ACC112 (cell line): ENCODE results near the gene BUB1.
"Not testable (repeated sequence)": the region's sequence is repeated elsewhere in the genome, so short reads cannot be mapped to it uniquely, and the experiment has no call there.

ENCODE experiments used
- H2AFZ ChIP-seq: fragments of 200-600 bp; sonication (generic); one replicate; pipeline ENCODE4 v1.6.0; 2017; ENCODE audit warnings: antibody characterized with exemption, low read length; ENCODE audit not compliant: unreplicated experiment
- H3K27ac ChIP-seq: fragments of 200-600 bp; sonication (generic); 2 replicates; pipeline ENCODE4 v1.5.1; 2014; ENCODE audit warnings: low read depth, mild to moderate bottlenecking, antibody characterized with exemption, low read length, moderate library complexity
- H3K27me3 ChIP-seq: fragments of 200-600 bp; sonication (generic); 2 replicates; pipeline ENCODE4 v1.6.1; 2014; ENCODE audit warnings: mild to moderate bottlenecking, antibody characterized with exemption, low read length, moderate library complexity, mixed read lengths; ENCODE audit not compliant: insufficient read depth
- H3K36me3 ChIP-seq: fragments of 200-600 bp; sonication (generic); 2 replicates; pipeline ENCODE4 v1.6.1; 2016; ENCODE audit warnings: mild to moderate bottlenecking, antibody characterized with exemption, low read length, moderate library complexity, mixed read lengths; ENCODE audit not compliant: insufficient read depth
- H3K4me1 ChIP-seq: fragments of 200-600 bp; sonication (generic); one replicate; pipeline ENCODE4 v1.6.1; 2016; ENCODE audit warnings: low read length, mixed read lengths; ENCODE audit not compliant: insufficient read depth, unreplicated experiment, control insufficient read depth
- H3K4me3 ChIP-seq: fragments of 200-600 bp; sonication (generic); 2 replicates; pipeline ENCODE4 v1.5.1; 2014; ENCODE audit warnings: mild to moderate bottlenecking, low read depth, low read length
- H3K79me2 ChIP-seq: fragments of 200-600 bp; sonication (generic); one replicate; pipeline ENCODE4 v1.6.0; 2016; ENCODE audit warnings: low read length; ENCODE audit not compliant: control insufficient read depth, unreplicated experiment, insufficient read depth

BUB1 gene

GRCh38 chr2:110637093-110637492 is 40.8 kb downstream of the BUB1 start:
- Histone ChIP-seq H3K4me1 (no peaks in the 10 kb centered on the region), H3K36me3 (peaks cover 22% of the 10 kb centered on the region; the same call in 1 of the 2 replicates), H3K79me2 (no peaks in the 10 kb centered on the region)

GRCh38 chr2:110635949-110636628 is 41.8 kb downstream of the BUB1 start:
- H3K36me3 ChIP-seq = peaks cover 18% of the 10 kb centered on the region; the same call in 1 of the 2 replicates
- H3K79me2 ChIP-seq, H3K27ac ChIP-seq: not testable (repeated sequence)

More at GRCh38 chr2:110637093-110637492, 40.8 kb downstream of the BUB1 start:
- H3K27ac ChIP-seq = no peak overlapping the region
- H3K4me3 ChIP-seq = no peak overlapping the region
- H3K27me3 ChIP-seq = no peaks in the 10 kb centered on the region
- H2AFZ ChIP-seq = no peak overlapping the region

GRCh38 chr2:110627348-110627747 is 50.5 kb downstream of the BUB1 start:
- H3K27me3 ChIP-seq, H3K79me2 ChIP-seq, H2AFZ ChIP-seq, H3K27ac ChIP-seq, H3K4me1 ChIP-seq, H3K36me3 ChIP-seq, H3K4me3 ChIP-seq: not testable (repeated sequence)

More at GRCh38 chr2:110635949-110636628, 41.8 kb downstream of the BUB1 start:
- H3K27me3 ChIP-seq, H3K4me3 ChIP-seq, H3K4me1 ChIP-seq, H2AFZ ChIP-seq: not testable (repeated sequence)

GRCh38 chr2:110619326-110619939 is 58.4 kb downstream of the BUB1 start:
- H2AFZ ChIP-seq, H3K27ac ChIP-seq, H3K79me2 ChIP-seq, H3K36me3 ChIP-seq, H3K27me3 ChIP-seq, H3K4me3 ChIP-seq, H3K4me1 ChIP-seq: not testable (repeated sequence)

- H2AFZ ChIP-seq, H3K27ac ChIP-seq, H3K36me3 ChIP-seq, H3K4me1 ChIP-seq, H3K79me2 ChIP-seq, H3K27me3 ChIP-seq, H3K4me3 ChIP-seq: not testable (repeated sequence)
These were observed 63.9 kb downstream of the BUB1 start for GRCh38 chr2:110613927-110614326.

- not testable (repeated sequence) for H2AFZ ChIP-seq, H3K27me3 ChIP-seq, H3K4me1 ChIP-seq, H3K4me3 ChIP-seq, H3K36me3 ChIP-seq, H3K79me2 ChIP-seq, H3K27ac ChIP-seq
These were observed 67.1 kb downstream of the BUB1 start for GRCh38 chr2:110610613-110611250.

- not testable (repeated sequence) for H3K4me3 ChIP-seq, H3K27ac ChIP-seq, H3K27me3 ChIP-seq, H2AFZ ChIP-seq, H3K4me1 ChIP-seq, H3K79me2 ChIP-seq, H3K36me3 ChIP-seq
These were observed 67.8 kb downstream of the BUB1 start for GRCh38 chr2:110609843-110610612.

- not testable (repeated sequence) for H3K4me3 ChIP-seq, H3K36me3 ChIP-seq, H3K27ac ChIP-seq, H3K4me1 ChIP-seq, H3K79me2 ChIP-seq, H3K27me3 ChIP-seq, H2AFZ ChIP-seq
These were observed 68.9 kb downstream of the BUB1 start for GRCh38 chr2:110608788-110609502.

- not testable (repeated sequence) for H3K79me2 ChIP-seq, H3K27me3 ChIP-seq, H3K27ac ChIP-seq, H3K36me3 ChIP-seq, H3K4me3 ChIP-seq, H2AFZ ChIP-seq, H3K4me1 ChIP-seq
These were observed 72.8 kb downstream of the BUB1 start for GRCh38 chr2:110605057-110605456.

- not testable (repeated sequence) for H3K4me3 ChIP-seq
These were observed 73.8 kb downstream of the BUB1 start for GRCh38 chr2:110603917-110604591.

More at GRCh38 chr2:110603917-110604591, 73.8 kb downstream of the BUB1 start:
- not testable (repeated sequence) for H3K27me3 ChIP-seq, H2AFZ ChIP-seq, H3K4me1 ChIP-seq, H3K27ac ChIP-seq, H3K36me3 ChIP-seq, H3K79me2 ChIP-seq
